WTC11 (cell line): ENCODE data around the gene OR56A5.

Source experiments
- FOXK1 ChIP-seq: sonication (generic); formaldehyde crosslinking; IDR thresholded peaks from 2 replicates; pipeline ENCODE4 v1.8.0; 2022; ENCODE audit warnings: mild to moderate bottlenecking, moderate library complexity, missing genetic modification reagents
- NR3C1 ChIP-seq: sonication (generic); formaldehyde crosslinking; conservative IDR thresholded peaks from 2 replicates; pipeline ENCODE4 v1.8.1; 2023; ENCODE audit warnings: low read depth, mild to moderate bottlenecking, missing genetic modification reagents
- TP53 ChIP-seq: sonication (generic); formaldehyde crosslinking; IDR thresholded peaks from 2 replicates; pipeline ENCODE4 v1.8.1; 2023; ENCODE audit warnings: mild to moderate bottlenecking, missing genetic modification reagents
- ZNF232 ChIP-seq: sonication (generic); formaldehyde crosslinking; IDR thresholded peaks from 2 replicates; pipeline ENCODE4 v1.8.0; 2022; ENCODE audit warnings: mild to moderate bottlenecking, missing genetic modification reagents
- TF ChIP-seq, protein P1 (sequence below): fragments of 200-600 bp; IDR thresholded peaks from 2 replicates; pipeline ENCODE4 v1.8.0; 2022; ENCODE audit warnings: antibody characterized with exemption
- TF ChIP-seq, protein P2 (sequence below): sonication (generic); formaldehyde crosslinking; IDR thresholded peaks from 2 replicates; pipeline ENCODE4 v1.8.1; 2023; ENCODE audit warnings: mild to moderate bottlenecking, missing genetic modification reagents, moderate library complexity
- TF ChIP-seq, protein P3 (sequence below): sonication (generic); formaldehyde crosslinking; IDR thresholded peaks from 2 replicates; pipeline ENCODE4 v1.8.0; 2022; ENCODE audit warnings: mild to moderate bottlenecking, missing genetic modification reagents

DNA sequence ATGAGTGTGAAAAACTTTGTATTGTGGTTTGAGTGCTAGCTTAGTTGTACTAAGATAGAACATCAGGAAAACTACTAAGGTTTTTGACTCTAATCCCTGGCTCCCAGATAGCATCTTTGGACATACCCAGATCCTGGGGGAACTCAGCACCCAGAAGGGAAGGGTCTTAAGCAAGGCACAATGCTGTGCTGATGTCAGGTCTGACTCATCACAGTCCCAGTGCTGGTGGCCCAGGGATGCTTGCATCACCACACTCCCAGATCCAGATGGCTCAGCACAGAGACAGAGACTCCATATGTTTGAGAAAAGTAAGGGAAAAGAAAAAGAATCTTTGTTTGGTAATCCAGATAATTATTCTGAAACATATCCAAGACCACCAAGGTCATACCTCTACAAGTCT lies 44.5 kb downstream of the OR56A5 start:
- TF ChIP-seq ZNF232, result no peak
- TF ChIP-seq, protein P1, sequence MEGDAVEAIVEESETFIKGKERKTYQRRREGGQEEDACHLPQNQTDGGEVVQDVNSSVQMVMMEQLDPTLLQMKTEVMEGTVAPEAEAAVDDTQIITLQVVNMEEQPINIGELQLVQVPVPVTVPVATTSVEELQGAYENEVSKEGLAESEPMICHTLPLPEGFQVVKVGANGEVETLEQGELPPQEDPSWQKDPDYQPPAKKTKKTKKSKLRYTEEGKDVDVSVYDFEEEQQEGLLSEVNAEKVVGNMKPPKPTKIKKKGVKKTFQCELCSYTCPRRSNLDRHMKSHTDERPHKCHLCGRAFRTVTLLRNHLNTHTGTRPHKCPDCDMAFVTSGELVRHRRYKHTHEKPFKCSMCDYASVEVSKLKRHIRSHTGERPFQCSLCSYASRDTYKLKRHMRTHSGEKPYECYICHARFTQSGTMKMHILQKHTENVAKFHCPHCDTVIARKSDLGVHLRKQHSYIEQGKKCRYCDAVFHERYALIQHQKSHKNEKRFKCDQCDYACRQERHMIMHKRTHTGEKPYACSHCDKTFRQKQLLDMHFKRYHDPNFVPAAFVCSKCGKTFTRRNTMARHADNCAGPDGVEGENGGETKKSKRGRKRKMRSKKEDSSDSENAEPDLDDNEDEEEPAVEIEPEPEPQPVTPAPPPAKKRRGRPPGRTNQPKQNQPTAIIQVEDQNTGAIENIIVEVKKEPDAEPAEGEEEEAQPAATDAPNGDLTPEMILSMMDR, result no peak
- no peak for TF ChIP-seq FOXK1 (CRISPR knock-in tag)
- TF ChIP-seq NR3C1 (CRISPR knock-in tag), result no peak
- TF ChIP-seq, protein P2, sequence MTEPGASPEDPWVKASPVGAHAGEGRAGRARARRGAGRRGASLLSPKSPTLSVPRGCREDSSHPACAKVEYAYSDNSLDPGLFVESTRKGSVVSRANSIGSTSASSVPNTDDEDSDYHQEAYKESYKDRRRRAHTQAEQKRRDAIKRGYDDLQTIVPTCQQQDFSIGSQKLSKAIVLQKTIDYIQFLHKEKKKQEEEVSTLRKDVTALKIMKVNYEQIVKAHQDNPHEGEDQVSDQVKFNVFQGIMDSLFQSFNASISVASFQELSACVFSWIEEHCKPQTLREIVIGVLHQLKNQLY (CRISPR knock-in tag), result no peak
- TF ChIP-seq, protein P3, sequence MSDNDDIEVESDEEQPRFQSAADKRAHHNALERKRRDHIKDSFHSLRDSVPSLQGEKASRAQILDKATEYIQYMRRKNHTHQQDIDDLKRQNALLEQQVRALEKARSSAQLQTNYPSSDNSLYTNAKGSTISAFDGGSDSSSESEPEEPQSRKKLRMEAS (CRISPR knock-in tag), result no peak
- TF ChIP-seq TP53, result no peak
